Measurements from ENCODE around the gene VPS16. TPM values are rescaled to one million over a fixed set of nuclear protein-coding genes. Genes with fewer than 3 reads are reported as not detected.
A peak's percentile ranks its signal among the peaks of the same experiment; 100 is the strongest.

VPS16 gene
- total and polyA plus RNA-seq, 2 of the 13 experiments (the other 11 are each of a cell fraction or from before 2014, with no cell fraction given) = 34.2 to 35.4 TPM

- no peak for TF ChIP-seq NFAT5 (CRISPR knock-in tag; IDR thresholded peaks at IDR 0.05)
- TF ChIP-seq ARNTL (CRISPR knock-in tag; IDR thresholded peaks at IDR 0.05) = no peak; the same call in 1 of the 2 replicates
- TF ChIP-seq RBFOX2 (IDR thresholded peaks at IDR 0.05; ENCODE audit: low read depth, low read length) = peak; percentile 97
- no peak; the same call in 1 of the 2 replicates for TF ChIP-seq NFKBIZ (CRISPR knock-in tag; IDR thresholded peaks at IDR 0.05)
- TF ChIP-seq ZNF567 (CRISPR knock-in tag; IDR thresholded peaks at IDR 0.05; ENCODE audit: borderline replicate concordance) = peak; percentile 97
- peak; percentile 87 for TF ChIP-seq PHF20 (CRISPR knock-in tag; IDR thresholded peaks at IDR 0.05)
- TF ChIP-seq ZNF788 (CRISPR knock-in tag; IDR thresholded peaks at IDR 0.05; ENCODE audit: borderline replicate concordance) = peak; percentile 44
- no peak for TF ChIP-seq MLLT10 (CRISPR knock-in tag; IDR thresholded peaks at IDR 0.05)
- TF ChIP-seq CREB3 (CRISPR knock-in tag; IDR thresholded peaks at IDR 0.05) = no peak; the same call in 1 of the 2 replicates
- peak; percentile 30; the same call in 1 of the 2 replicates for TF ChIP-seq CBX5 (CRISPR knock-in tag; IDR thresholded peaks at IDR 0.05; ENCODE audit: borderline replicate concordance)
- TF ChIP-seq NBN (conservative IDR thresholded peaks at IDR 0.05) = no peak
- no peak; the same call in 1 of the 2 replicates for TF ChIP-seq PREB (CRISPR knock-in tag; IDR thresholded peaks at IDR 0.05)
- TF ChIP-seq ARHGAP35 (CRISPR knock-in tag; IDR thresholded peaks at IDR 0.05; ENCODE audit: borderline replicate concordance) = peak; percentile 76; the same call in 1 of the 2 replicates
- 0 out of 2 replicates have a peak, but pooled peaks have one; percentile 20 for TF ChIP-seq ZFYVE20 (CRISPR knock-in tag; IDR thresholded peaks at IDR 0.05; ENCODE audit: borderline replicate concordance, low read depth)
- TF ChIP-seq ARID5B (CRISPR knock-in tag; IDR thresholded peaks at IDR 0.05) = peak; percentile 41; the same call in 1 of the 2 replicates
- no peak for TF ChIP-seq TRIM24 (CRISPR knock-in tag; IDR thresholded peaks at IDR 0.05)
- TF ChIP-seq NFRKB (IDR thresholded peaks at IDR 0.05) = no peak
- TF ChIP-seq CCAR2 (optimal IDR thresholded peaks at IDR 0.05; ENCODE audit: low read depth, low read length) = no peak
These were observed 32.6 kb downstream of the VPS16 start, which contains the start of gene PTPRA (continued) for GRCh38 chr20:2873010-2873746.

Measured in HepG2 (cell line).